Measurements from ENCODE around the gene BTN1A1.

DNA sequence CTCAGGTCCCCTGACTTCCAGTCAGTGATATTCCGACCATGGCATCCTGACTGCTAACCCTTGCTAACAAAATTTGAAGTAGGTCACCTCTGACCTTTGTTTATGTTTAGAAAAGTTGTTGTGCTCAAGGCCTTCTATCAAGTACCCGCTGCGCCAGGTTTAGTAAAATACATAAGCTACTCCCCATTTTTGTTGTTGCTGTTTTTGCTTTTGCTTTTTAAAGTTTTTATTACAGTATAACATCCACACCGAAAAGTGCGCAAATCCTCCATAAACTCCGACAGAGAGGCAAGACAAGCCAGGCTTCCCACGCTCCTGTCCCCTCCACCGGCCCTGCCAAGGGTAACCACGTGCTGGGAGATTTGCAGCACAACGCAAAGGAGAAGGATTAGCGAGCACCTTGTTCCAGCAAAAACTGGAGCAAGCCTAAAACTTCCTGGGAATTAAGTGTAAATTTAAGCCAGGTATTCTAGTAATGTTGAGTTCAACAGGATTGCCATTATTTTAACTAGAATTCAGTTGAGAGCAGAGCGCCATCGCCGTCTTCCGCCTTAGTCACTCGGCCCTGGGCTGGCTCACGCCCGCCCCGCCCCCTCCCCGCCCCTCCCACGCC lies 20.2 kb downstream of the BTN1A1 start:
- TF ChIP-seq POLR2A (IDR thresholded peaks at IDR 0.05) = peak in 1 of 2 donors; percentile 26
- TF ChIP-seq, protein P1, sequence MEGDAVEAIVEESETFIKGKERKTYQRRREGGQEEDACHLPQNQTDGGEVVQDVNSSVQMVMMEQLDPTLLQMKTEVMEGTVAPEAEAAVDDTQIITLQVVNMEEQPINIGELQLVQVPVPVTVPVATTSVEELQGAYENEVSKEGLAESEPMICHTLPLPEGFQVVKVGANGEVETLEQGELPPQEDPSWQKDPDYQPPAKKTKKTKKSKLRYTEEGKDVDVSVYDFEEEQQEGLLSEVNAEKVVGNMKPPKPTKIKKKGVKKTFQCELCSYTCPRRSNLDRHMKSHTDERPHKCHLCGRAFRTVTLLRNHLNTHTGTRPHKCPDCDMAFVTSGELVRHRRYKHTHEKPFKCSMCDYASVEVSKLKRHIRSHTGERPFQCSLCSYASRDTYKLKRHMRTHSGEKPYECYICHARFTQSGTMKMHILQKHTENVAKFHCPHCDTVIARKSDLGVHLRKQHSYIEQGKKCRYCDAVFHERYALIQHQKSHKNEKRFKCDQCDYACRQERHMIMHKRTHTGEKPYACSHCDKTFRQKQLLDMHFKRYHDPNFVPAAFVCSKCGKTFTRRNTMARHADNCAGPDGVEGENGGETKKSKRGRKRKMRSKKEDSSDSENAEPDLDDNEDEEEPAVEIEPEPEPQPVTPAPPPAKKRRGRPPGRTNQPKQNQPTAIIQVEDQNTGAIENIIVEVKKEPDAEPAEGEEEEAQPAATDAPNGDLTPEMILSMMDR (IDR thresholded peaks at IDR 0.05 in 4 of 5, conservative IDR thresholded peaks at IDR 0.05 in 1 of 5) = no peak
